Kidney epithelial cell (primary cell): ENCODE results near the gene COL18A1. TPM values are rescaled to one million over a fixed set of nuclear protein-coding genes. Genes with fewer than 3 reads are reported as not detected.

ENCODE experiments used
- DNase-seq: peaks from one replicate; pipeline ENCODE4 v3.0.0-alpha.2; 2010; ENCODE audit warnings: low read depth
- H3K27me3 ChIP-seq: 2 replicates; pipeline ENCODE4 v1.6.0; 2011; ENCODE audit warnings: low read length; ENCODE audit not compliant: control insufficient read depth, insufficient read depth
- H3K36me3 ChIP-seq: 2 replicates; pipeline ENCODE4 v1.5.1; 2011; ENCODE audit warnings: low read length; ENCODE audit not compliant: control insufficient read depth, insufficient read depth
- H3K4me3 ChIP-seq: 2 replicates; pipeline ENCODE4 v1.5.1; 2011; ENCODE audit warnings: low read depth, mild to moderate bottlenecking, control low read depth, low read length
- CTCF ChIP-seq: IDR thresholded peaks from 2 replicates; pipeline ENCODE4 v1.5.1; 2011; ENCODE audit warnings: mild to moderate bottlenecking, moderate library complexity, low read length, control low read depth, inconsistent platforms; ENCODE audit not compliant: insufficient read depth, poor library complexity, severe bottlenecking
- total RNA-seq: library from RNA; depleted of rRNA; stranded (reverse); fragments of >200 nt; gene quantifications from 2 replicates; pipeline ENCODE4 v1.2.3, GENCODE V29; 2015

Gene COL18A1
- total RNA-seq, 1 donor from 2014 or later, result 808 TPM

GRCh38 chr21:45415943-45416611 is 11.1 kb downstream of the COL18A1 start:
- H3K27me3 ChIP-seq, result no peaks in the 10 kb centered on the region
- TF ChIP-seq CTCF, result no peak
- no peaks in the 10 kb centered on the region for H3K36me3 ChIP-seq
- H3K4me3 ChIP-seq, result no peak overlapping the region
- DNase-seq, result no peak

GRCh38 chr21:45416620-45417019 is 11.7 kb downstream of the COL18A1 start:
- Histone ChIP-seq H3K4me3 (no peak overlapping the region), H3K27me3 (no peaks in the 10 kb centered on the region), H3K36me3 (no peaks in the 10 kb centered on the region)
- DNase-seq, result no peak
- TF ChIP-seq CTCF, result no peak

- no peak overlapping the region for H3K4me3 ChIP-seq
Observed at GRCh38 chr21:45417256-45417950, 12.4 kb downstream of the COL18A1 start.

GRCh38 chr21:45417951-45418300 is 13.0 kb downstream of the COL18A1 start:
- no peak overlapping the region for H3K4me3 ChIP-seq

More at GRCh38 chr21:45417256-45417950, 12.4 kb downstream of the COL18A1 start:
- Histone ChIP-seq H3K36me3 (peaks cover 4% of the 10 kb centered on the region), H3K27me3 (no peaks in the 10 kb centered on the region)
- no peak for TF ChIP-seq CTCF
- DNase-seq, result no peak

GRCh38 chr21:45418301-45419071 is 13.5 kb downstream of the COL18A1 start:
- no peak for DNase-seq
- H3K27me3 ChIP-seq, result no peaks in the 10 kb centered on the region
- no peak overlapping the region for H3K4me3 ChIP-seq
- TF ChIP-seq CTCF, result no peak
- peaks cover 4% of the 10 kb centered on the region for H3K36me3 ChIP-seq

More at GRCh38 chr21:45417951-45418300, 13.0 kb downstream of the COL18A1 start:
- Histone ChIP-seq H3K36me3 (peaks cover 4% of the 10 kb centered on the region), H3K27me3 (no peaks in the 10 kb centered on the region)
- DNase-seq, result no peak
- no peak for TF ChIP-seq CTCF
